ENCODE measurements around the gene TWF1.

DNA sequence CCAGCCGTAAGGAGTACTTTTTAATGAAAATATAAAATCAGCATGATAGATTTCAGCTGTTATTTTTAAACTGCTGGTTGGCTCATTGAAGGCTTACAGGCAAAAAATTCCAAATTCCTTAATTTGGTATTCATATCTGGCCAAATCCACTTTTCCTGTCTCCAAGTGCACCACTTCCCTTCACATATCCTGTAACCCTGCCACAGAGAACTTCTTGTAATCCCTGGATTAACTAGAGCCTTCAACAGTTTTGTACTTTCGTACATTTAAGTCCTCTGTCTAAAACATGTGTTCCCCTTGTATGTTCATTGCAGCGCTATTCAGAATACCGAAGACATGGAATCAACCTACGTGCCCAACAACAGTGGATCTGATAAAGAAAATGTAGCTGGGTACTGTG, 57.1 kb downstream of the TWF1 start:
- no peak for TF ChIP-seq CTCF (IDR thresholded peaks at IDR 0.05 in 2 of 3, conservative IDR thresholded peaks at IDR 0.05 in 1 of 3; ENCODE audit: insufficient read depth in 2 of 3, low read depth in 1 of 3, low read length in 3 of 3)
- no peak for TF ChIP-seq RFX5 (IDR thresholded peaks at IDR 0.05; ENCODE audit: low read depth, low read length)
- TF ChIP-seq, protein P1, sequence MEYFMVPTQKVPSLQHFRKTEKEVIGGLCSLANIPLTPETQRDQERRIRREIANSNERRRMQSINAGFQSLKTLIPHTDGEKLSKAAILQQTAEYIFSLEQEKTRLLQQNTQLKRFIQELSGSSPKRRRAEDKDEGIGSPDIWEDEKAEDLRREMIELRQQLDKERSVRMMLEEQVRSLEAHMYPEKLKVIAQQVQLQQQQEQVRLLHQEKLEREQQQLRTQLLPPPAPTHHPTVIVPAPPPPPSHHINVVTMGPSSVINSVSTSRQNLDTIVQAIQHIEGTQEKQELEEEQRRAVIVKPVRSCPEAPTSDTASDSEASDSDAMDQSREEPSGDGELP (CRISPR knock-in tag; IDR thresholded peaks at IDR 0.05; ENCODE audit: borderline replicate concordance), result no peak
- no peak for TF ChIP-seq GABPA (tag; conservative IDR thresholded peaks at IDR 0.05; ENCODE audit: low read depth)
- no peak for TF ChIP-seq FOXO4 (CRISPR knock-in tag; IDR thresholded peaks at IDR 0.05)
- no peak for TF ChIP-seq ZSCAN32 (CRISPR knock-in tag; IDR thresholded peaks at IDR 0.05)
- TF ChIP-seq EWSR1 (IDR thresholded peaks at IDR 0.05; ENCODE audit: borderline replicate concordance, low read depth, partially characterized antibody), result no peak
